Raji (cell line): ENCODE data around the gene MAP2K5.

Experiments used
- POLR2A ChIP-seq: IDR thresholded peaks from 2 replicates; pipeline ENCODE4 v1.6.1; 2011; ENCODE audit warnings: low read depth, low read length, control low read depth; ENCODE audit not compliant: insufficient read depth

Gene MAP2K5

GRCh38 chr15:67753891-67754290 is 211.4 kb downstream of the MAP2K5 start:
- TF ChIP-seq POLR2A = no peak

- no peak for TF ChIP-seq POLR2A
These were observed 212.8 kb downstream of the MAP2K5 start for GRCh38 chr15:67755264-67755663.

- TF ChIP-seq POLR2A = no peak
These were observed 213.4 kb downstream of the MAP2K5 start for GRCh38 chr15:67755936-67756335.

GRCh38 chr15:67758619-67759300 is 216.3 kb downstream of the MAP2K5 start:
- TF ChIP-seq POLR2A = no peak

- no peak for TF ChIP-seq POLR2A
These were observed 218.4 kb downstream of the MAP2K5 start for GRCh38 chr15:67760901-67761300.

GRCh38 chr15:67761343-67761742 is 218.8 kb downstream of the MAP2K5 start:
- no peak for TF ChIP-seq POLR2A

- no peak for TF ChIP-seq POLR2A
These were observed 220.3 kb downstream of the MAP2K5 start for GRCh38 chr15:67762610-67763368.

- no peak for TF ChIP-seq POLR2A
These were observed 223.2 kb downstream of the MAP2K5 start for GRCh38 chr15:67765701-67766100.

GRCh38 chr15:67766968-67767367 is 224.5 kb downstream of the MAP2K5 start:
- TF ChIP-seq POLR2A = no peak

- TF ChIP-seq POLR2A = no peak
These were observed 225.9 kb downstream of the MAP2K5 start for GRCh38 chr15:67768313-67768977.

- no peak for TF ChIP-seq POLR2A
These were observed 227.2 kb downstream of the MAP2K5 start for GRCh38 chr15:67769497-67770357.

GRCh38 chr15:67770358-67770628 is 227.8 kb downstream of the MAP2K5 start:
- no peak for TF ChIP-seq POLR2A

GRCh38 chr15:67771189-67771800 is 228.8 kb downstream of the MAP2K5 start:
- no peak for TF ChIP-seq POLR2A

- TF ChIP-seq POLR2A = no peak
These were observed 232.1 kb downstream of the MAP2K5 start for GRCh38 chr15:67774626-67775025.

GRCh38 chr15:67775250-67775649 is 232.7 kb downstream of the MAP2K5 start:
- TF ChIP-seq POLR2A = no peak
